ENCODE measurements around the gene RALGAPA2. TPM values are rescaled to one million over a fixed set of nuclear protein-coding genes. Genes with fewer than 3 reads are reported as not detected.

RALGAPA2 gene
- total RNA-seq, 2 donors from 2014 or later = 55.5 to 80.0 TPM

- no peak for DNase-seq
- ATAC-seq = no peak
- intact Hi-C loops (cut with DNase I, micrococcal nuclease) = no loop called here
Observed at GRCh38 chr20:20691477-20692235, 20.8 kb downstream of the RALGAPA2 start.

- DNase-seq (no peak), ATAC-seq (no peak)
- intact Hi-C loops (cut with DNase I, micrococcal nuclease) = no loop called here
Observed at GRCh38 chr20:20690676-20691476, 21.6 kb downstream of the RALGAPA2 start.

DNA sequence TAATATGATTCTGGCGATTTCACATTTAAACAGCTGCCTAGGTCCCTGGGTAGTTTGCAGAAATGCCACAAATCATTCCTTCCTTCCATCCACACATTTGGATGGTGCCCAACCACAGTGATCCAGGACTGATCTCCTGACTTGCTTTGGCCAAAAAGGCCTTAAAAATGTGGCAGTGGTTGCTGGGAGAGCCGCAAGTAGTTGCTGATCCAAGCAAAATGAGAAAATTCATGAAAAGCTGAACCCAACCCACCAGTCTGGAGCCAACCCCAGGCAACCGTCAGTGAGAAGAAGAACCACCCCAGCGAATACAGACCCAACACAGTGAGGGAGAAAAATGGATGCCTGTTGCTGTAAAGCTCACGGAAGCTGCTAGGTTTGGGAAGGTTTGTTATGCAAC, 25.1 kb downstream of the RALGAPA2 start:
- no peak for DNase-seq
- intact Hi-C loops (cut with DNase I, micrococcal nuclease) = no loop called here
- ATAC-seq = no peak

GRCh38 chr20:20685635-20686034, 26.8 kb downstream of the RALGAPA2 start:
- intact Hi-C loops (cut with DNase I, micrococcal nuclease) = no loop called here
- ATAC-seq (peak; percentile 77), DNase-seq (no peak)

DNA sequence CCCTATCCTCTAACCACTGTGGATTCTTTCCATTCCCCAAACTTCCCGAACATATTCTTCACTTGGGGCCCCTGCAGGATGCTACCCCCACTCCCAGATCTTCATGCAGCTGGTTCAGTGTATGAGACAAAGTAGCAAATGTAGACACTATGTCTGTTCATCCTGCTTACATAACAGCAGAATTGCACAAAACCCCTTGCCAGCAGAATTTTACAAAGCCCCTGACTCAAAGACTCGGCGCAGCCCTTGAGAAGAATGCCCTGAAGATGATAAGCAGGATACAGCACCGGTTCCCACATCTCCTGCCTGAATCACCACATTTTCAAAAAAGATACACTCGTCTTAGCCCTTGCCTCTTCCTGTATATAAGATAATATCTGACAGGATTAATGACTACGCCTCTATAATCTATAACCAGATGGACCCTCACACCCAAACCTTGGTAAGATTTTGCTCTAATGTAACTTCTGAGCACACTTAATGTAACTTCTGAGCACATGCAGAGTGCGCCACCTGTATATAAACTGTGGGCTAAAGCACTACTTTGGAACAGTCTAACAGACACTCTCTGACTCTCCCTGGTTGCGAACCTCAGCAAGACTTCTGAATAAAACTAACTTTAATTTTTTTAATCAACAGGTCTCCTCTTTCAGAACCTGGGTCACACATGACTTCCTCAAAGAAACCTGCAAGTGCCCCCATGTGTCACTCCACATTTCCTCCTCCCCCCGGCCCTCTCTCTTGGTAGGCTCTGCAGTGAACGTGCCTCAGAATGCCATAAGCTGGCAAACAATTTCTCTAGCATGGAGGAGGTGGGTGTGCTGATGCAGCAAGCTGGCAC, 28.7 kb downstream of the RALGAPA2 start:
- ATAC-seq (no peak), DNase-seq (no peak)
- intact Hi-C loops (cut with DNase I, micrococcal nuclease) = no loop called here

DNA sequence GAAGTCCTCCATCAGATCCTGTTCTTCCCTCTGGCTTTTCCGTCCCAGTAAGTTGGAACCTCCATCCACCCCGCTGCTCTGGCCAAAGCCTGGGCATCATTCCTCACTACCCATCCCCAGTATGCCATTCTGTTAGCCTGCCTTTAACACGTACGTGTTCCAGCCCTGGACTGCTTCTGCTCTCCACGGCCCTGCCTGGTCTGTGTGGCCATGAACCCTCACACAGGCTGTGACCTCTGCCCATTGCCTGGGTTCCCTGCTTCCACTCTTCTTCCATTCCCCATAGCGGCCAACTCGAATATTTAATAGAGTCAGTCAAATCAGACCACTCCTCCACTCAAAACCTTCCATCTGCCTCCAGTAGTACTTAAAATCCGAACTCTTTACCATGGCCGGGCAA, 29.4 kb downstream of the RALGAPA2 start:
- ATAC-seq = no peak
- DNase-seq = no peak
- intact Hi-C loops (cut with DNase I, micrococcal nuclease) = no loop called here

DNA sequence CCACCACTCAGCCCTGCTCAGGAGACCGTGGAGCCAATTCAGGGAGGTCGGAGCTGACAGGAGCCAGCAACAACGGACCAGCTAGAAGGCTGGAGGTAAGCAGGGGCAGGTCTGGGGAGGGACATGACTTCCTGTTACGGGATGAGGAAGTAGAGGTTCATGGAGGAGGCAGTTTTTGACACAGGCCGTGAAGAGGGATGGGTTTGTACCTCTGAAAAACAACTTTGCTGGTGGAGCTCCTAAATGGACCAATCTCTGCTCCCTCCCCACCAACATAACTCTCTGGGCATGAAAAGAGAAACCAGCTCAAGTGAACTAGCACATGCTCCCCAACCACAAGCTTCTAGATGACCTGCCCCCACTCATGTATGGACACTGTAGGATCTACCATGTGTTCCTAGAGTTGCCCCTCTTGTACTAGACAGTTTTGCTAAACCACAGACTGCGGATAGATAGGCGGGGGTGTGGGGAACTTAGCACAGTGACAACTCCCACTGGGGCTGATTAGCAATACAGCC, 31.4 kb downstream of the RALGAPA2 start:
- ATAC-seq = peak; percentile 20
- no peak for DNase-seq
- intact Hi-C loops (cut with DNase I, micrococcal nuclease) = no loop called here

DNA sequence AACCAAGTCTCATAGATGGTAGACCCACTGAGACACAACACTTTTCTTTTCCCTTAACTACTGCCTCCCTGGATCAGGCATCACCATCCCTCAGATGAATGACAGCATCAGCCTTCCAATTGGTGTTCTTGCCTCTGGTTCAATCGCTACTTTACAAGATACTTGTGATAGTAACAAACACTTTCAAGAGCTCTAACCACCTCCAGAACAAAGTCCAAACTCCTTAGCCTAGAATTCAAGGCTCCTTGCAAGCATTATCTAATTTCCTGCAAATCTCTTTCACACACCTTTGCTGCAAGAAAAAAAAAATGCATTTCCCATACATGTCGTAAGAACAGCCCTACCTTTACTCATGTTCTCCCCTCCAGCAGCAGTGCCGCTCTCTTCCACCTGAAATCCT, 33.1 kb downstream of the RALGAPA2 start:
- ATAC-seq = peak; percentile 82
- intact Hi-C loops (cut with DNase I, micrococcal nuclease) = no loop called here
- DNase-seq = no peak

- intact Hi-C loops (cut with DNase I, micrococcal nuclease) = no loop called here
- no peak for DNase-seq
- no peak for ATAC-seq
Observed at GRCh38 chr20:20677186-20677585, 35.3 kb downstream of the RALGAPA2 start.

- intact Hi-C loops (cut with DNase I, micrococcal nuclease) = loop anchor here in 1 of 2 donors (10.0 kb wide), 1 partner anchor 156 kb away; no protein-coding TSS in a partner anchor
- ATAC-seq = no peak
Observed at GRCh38 chr20:20668639-20669038, 43.8 kb downstream of the RALGAPA2 start.

GRCh38 chr20:20666359-20666758, 46.1 kb downstream of the RALGAPA2 start:
- ATAC-seq (peak; percentile 44), DNase-seq (no peak)
- intact Hi-C loops (cut with DNase I, micrococcal nuclease) = loop anchor here in 1 of 2 donors (10.0 kb wide), 1 partner anchor 158 kb away; no protein-coding TSS in a partner anchor

More at GRCh38 chr20:20668639-20669038, 43.8 kb downstream of the RALGAPA2 start:
- no peak for DNase-seq

GRCh38 chr20:20665606-20666332, 46.7 kb downstream of the RALGAPA2 start:
- DNase-seq (no peak), ATAC-seq (peak; percentile 40)
- intact Hi-C loops (cut with DNase I, micrococcal nuclease) = loop anchor here in 1 of 2 donors (10.0 kb wide), 1 partner anchor 159 kb away; no protein-coding TSS in a partner anchor

GRCh38 chr20:20664795-20665589, 47.5 kb downstream of the RALGAPA2 start:
- no peak for DNase-seq
- intact Hi-C loops (cut with DNase I, micrococcal nuclease) = loop anchor here in 1 of 2 donors (10.0 kb wide), 1 partner anchor 160 kb away; no protein-coding TSS in a partner anchor
- peak; percentile 86 for ATAC-seq

DNA sequence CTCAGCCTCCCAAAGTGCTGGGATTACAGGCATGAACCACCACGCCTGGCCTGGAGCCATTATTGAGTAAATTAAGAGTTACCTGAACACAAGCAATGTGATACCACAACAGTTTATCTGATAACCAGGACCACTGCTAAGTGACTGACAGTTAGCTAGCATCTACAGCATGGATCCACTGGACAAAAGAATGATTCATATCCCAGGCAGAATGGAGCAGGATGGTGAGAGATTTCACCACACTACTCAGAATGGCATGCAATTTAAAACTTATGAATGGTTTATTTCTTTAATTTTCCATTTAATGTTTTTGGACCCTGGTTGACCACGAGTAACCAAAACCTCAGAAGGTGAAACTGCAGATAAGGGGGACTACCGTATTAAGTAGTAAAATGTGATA, 48.6 kb downstream of the RALGAPA2 start:
- DNase-seq (no peak), ATAC-seq (no peak)
- intact Hi-C loops (cut with DNase I, micrococcal nuclease) = loop anchor here in 1 of 2 donors (10.0 kb wide), 1 partner anchor 161 kb away; no protein-coding TSS in a partner anchor

DNA sequence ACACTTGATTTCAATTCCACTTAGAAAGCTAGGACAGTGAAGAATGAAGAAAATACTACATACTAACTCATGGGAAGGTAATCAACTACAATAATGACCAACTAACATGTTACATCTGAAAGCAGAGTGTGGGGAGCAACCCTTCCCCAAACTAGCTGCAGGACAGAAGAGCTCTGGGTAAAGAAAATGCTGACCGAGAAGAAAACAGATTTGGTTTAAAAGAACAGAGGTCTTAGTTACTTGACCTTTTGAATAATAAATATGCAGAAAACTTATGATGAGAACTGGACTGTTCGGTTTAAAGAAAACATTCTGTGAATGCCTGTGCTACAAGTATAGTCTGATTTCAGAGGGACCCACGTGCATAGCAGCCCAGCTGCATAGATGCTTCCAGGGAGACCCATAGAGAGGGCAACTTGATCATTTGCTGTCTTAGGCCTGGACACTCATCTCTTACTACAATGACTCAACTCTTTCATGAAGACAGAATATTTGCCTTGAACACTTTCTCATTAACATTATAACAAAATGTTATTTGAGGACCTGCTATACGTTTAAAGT, 53.5 kb downstream of the RALGAPA2 start:
- intact Hi-C loops (cut with DNase I, micrococcal nuclease) = no loop called here
- no peak for DNase-seq
- no peak for ATAC-seq

- no peak for ATAC-seq
- no peak for DNase-seq
- intact Hi-C loops (cut with DNase I, micrococcal nuclease) = no loop called here
Observed at GRCh38 chr20:20658123-20658522, 54.3 kb downstream of the RALGAPA2 start.

- intact Hi-C loops (cut with DNase I, micrococcal nuclease) = no loop called here
- DNase-seq (no peak), ATAC-seq (no peak)
Observed at GRCh38 chr20:20657092-20657491, 55.4 kb downstream of the RALGAPA2 start.

Measured in left colon (tissue), 2 donors.